Brain microvascular endothelial cell (primary cell): ENCODE measurements around the gene DNTT.

Experiments
- DNase-seq: peaks from one replicate; pipeline ENCODE4 v3.0.0-alpha.2; 2020
- H3K27ac ChIP-seq: fragments of 250-450 bp; sonication (Bioruptor Pico); 2 replicates; pipeline ENCODE4 v1.5.1; 2020; ENCODE audit warnings: mild to moderate bottlenecking, moderate library complexity
- H3K27me3 ChIP-seq: fragments of 250-450 bp; sonication (Bioruptor Pico); replicated peaks from 2 replicates; pipeline ENCODE4 v1.5.1; 2020; ENCODE audit warnings: mild to moderate bottlenecking
- H3K36me3 ChIP-seq: fragments of 250-450 bp; sonication (Bioruptor Pico); replicated peaks from 2 replicates; pipeline ENCODE4 v1.5.1; 2020; ENCODE audit warnings: mild to moderate bottlenecking
- H3K4me3 ChIP-seq: 2 replicates; pipeline ENCODE4 v1.5.1; 2011; ENCODE audit warnings: low read depth, mild to moderate bottlenecking, control low read depth, low read length, moderate library complexity
- in situ Hi-C: cut with HindIII; loops from 2 replicates; pipeline ENCODE4 v1.10.0; 2017; ENCODE audit warnings: low sequenced_read_pairs, low pct_ligation_motif_present
- TF ChIP-seq, protein P1 (sequence below): IDR thresholded peaks from 2 replicates; pipeline ENCODE4 v1.5.1; 2011; ENCODE audit warnings: low read depth, mild to moderate bottlenecking, moderate library complexity, low read length, control low read depth, inconsistent platforms; ENCODE audit errors: missing control alignments

The DNTT gene

DNA sequence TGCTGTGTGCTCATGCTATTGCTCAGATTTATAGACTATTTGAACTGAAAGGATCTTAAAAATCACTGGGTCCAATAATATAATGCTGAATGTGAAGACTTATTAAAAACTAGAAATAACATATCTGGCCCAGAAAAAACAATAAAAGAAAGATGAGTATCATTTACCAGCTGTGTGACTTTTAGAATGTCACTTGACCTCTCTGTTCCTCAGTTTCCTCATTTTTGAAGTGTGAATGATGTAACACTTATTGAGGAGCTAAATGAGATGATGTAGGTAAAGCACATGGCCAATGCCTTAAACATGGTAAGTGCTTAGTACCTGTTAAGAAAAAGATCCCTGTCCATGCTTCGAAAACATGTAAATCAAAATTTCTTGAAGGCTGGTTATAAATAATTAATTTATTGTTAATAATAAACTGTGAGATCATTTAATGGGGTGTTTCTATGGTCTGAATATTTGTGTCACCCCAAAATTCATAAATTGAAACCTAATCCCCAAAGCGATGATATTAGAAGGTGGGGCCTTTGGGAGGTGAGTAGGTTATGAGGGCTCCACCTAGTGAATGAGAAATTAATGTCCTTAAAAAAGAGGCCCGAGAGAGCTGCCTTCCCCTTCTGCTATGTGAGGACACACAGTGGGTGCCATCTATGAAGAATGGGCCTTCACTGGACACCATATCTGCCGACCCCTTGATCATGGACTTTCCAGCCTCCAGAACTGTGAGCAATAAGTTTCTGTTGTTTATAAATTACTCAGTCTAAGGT lies 13.0 kb downstream of the DNTT start:
- no peaks in the 10 kb centered on the region for H3K36me3 ChIP-seq
- TF ChIP-seq, protein P1, sequence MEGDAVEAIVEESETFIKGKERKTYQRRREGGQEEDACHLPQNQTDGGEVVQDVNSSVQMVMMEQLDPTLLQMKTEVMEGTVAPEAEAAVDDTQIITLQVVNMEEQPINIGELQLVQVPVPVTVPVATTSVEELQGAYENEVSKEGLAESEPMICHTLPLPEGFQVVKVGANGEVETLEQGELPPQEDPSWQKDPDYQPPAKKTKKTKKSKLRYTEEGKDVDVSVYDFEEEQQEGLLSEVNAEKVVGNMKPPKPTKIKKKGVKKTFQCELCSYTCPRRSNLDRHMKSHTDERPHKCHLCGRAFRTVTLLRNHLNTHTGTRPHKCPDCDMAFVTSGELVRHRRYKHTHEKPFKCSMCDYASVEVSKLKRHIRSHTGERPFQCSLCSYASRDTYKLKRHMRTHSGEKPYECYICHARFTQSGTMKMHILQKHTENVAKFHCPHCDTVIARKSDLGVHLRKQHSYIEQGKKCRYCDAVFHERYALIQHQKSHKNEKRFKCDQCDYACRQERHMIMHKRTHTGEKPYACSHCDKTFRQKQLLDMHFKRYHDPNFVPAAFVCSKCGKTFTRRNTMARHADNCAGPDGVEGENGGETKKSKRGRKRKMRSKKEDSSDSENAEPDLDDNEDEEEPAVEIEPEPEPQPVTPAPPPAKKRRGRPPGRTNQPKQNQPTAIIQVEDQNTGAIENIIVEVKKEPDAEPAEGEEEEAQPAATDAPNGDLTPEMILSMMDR = no peak
- no peak overlapping the region for H3K4me3 ChIP-seq
- in situ Hi-C loops = no loop called here
- H3K27ac ChIP-seq = no peak overlapping the region
- no peak for DNase-seq
- no peaks in the 10 kb centered on the region for H3K27me3 ChIP-seq

DNA sequence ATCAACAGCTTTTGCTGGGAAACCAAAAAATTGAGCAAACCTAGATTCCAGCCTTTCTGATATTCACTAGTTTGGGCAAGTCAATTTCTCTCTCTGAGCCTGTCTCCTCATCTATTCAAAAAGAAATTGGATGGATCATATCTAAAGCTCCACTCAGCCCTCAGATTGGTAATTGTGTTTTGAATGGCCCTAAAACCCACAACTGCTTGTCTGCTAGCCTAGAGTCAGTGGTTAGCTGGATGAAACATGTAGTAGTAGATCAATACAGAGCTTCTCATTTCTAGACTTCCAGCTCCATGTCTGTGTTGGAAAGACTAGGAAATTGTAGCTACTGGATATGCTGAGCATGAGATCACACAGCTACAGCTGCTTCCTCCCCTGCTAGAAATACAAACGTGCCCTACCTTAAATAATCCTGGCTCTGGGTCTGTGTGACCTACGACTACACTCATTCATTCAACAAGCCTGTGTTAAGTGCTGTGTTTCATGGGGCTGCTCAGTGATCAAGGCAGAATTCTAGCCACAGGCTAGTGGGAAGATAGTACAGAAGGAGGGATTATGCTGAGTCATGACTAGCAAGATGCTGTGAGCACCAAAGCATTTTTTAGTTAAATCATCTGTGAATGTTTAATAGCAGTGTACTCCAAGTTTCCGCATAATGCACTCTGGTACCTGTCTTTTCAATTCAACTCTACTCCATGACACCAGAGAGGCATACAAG lies 15.7 kb downstream of the DNTT start:
- TF ChIP-seq, protein P1 = no peak
- no peak overlapping the region for H3K27ac ChIP-seq
- peak; percentile 7 for DNase-seq
- in situ Hi-C loops = no loop called here
- H3K36me3 ChIP-seq = no peaks in the 10 kb centered on the region
- no peaks in the 10 kb centered on the region for H3K27me3 ChIP-seq
- H3K4me3 ChIP-seq = no peak overlapping the region

DNA sequence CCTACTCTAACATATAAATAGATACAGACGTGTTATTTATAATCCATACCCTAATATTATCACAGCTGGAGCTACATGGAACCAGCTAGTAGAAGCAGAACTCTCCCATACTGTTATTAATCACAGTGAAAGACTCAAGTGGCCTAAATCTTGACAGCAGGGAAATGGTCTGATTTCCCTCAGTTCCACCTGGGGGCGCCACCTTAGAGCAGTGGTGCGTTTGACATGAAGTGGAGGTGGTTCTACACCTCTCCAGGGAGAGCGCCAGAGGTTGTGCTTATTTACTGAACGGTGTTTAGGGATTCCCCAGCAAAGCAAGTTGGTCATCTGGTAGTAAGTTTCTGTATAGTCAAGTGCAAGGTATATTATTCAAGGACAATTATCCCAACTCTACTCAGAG lies 17.6 kb downstream of the DNTT start:
- Histone ChIP-seq H3K27ac (no peak overlapping the region), H3K36me3 (no peaks in the 10 kb centered on the region), H3K4me3 (no peak overlapping the region), H3K27me3 (no peaks in the 10 kb centered on the region)
- TF ChIP-seq, protein P1 = no peak
- DNase-seq = no peak
- in situ Hi-C loops = no loop called here

DNA sequence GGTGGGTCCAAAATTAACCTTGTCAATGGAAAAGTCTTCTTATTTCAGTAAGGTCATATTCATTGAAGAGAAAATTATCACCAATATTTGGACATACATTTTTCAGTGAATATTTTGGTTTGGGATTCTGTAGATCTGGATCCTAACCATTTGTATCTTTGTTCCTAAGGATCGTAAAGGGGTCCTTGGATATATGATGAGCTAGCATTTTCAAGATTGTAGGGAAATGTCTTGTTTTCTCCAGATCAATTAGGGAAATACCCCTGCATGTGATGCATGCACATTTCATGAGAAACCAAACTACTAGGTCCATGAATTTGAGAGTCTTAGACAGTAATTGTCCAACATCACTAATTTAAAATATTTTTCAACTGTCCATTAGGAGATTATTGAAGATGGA lies 18.0 kb downstream of the DNTT start:
- DNase-seq = no peak
- Histone ChIP-seq H3K4me3 (no peak overlapping the region), H3K27ac (no peak overlapping the region), H3K36me3 (no peaks in the 10 kb centered on the region), H3K27me3 (no peaks in the 10 kb centered on the region)
- TF ChIP-seq, protein P1 = no peak
- in situ Hi-C loops = no loop called here

DNA sequence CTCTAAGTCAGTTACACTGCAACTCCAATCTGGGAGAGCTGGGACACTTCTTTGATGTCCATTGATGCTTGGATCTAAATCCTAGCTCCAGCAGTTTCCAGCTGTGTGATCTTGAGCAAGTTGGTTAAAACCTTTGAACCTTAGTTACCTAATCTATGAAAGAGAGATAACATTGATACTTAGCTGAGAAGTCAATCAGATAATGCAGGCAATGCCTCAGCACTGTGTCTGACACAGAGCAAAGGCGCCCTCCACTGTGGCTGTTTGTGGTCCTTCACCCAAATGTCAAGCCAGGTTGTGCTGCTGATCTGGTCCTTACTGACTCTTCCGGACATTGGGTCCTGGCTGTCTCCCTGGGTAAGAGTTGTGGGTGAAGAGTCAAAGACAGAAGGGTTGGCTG lies 20.2 kb downstream of the DNTT start:
- DNase-seq = no peak
- Histone ChIP-seq H3K4me3 (no peak overlapping the region), H3K27me3 (no peaks in the 10 kb centered on the region), H3K36me3 (no peaks in the 10 kb centered on the region), H3K27ac (no peak overlapping the region)
- TF ChIP-seq, protein P1 = no peak
- in situ Hi-C loops = no loop called here
